Forelimb muscle (tissue), 1 donor: ENCODE results near the gene RBBP4. TPM values are rescaled to one million over a fixed set of nuclear protein-coding genes. Genes with fewer than 3 reads are reported as not detected.
"Not testable (repeated sequence)": the region's sequence is repeated elsewhere in the genome, so short reads cannot be mapped to it uniquely, and the experiment has no call there.

Experiments
- DNase-seq: peaks from one replicate; pipeline ENCODE4 v3.0.0-alpha.2; 2013; ENCODE audit warnings: low read depth
- polyA plus RNA-seq: library from polyadenylated mRNA; unstranded; fragments of 120-200 nt; gene quantifications from one replicate; pipeline ENCODE4 v1.2.1, GENCODE V29; 2013; ENCODE audit not compliant: insufficient read length

Gene RBBP4
- polyA plus RNA-seq, 1 donor: 141 TPM

DNA sequence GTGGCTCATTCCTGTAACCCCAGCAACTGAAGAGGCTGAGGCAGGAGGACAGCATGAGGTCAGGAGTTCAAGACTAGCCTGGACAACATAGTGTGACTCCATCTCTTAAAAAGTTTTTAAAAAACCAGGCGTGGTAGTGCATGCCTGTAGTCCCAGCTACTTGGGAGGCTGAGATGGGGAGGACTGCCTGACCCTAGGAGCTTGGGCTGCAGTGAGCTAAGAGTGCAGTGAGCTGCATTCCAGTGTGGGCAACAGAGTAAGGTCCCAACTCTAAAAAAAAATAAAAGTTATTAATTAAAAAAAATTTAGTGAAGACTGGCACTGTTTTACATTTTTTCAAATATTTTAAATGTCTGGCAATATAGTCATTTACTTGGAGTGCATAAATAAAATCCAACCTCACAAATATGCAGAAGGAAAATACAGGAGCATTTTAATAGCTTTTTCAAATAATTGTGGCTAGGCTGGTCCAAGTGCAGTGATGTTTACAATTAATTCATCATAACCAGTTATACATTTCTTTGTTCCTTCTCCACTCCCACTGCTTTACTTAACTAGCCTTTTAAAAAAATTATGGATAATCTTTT, 11.4 kb upstream of the RBBP4 start:
- DNase-seq: no peak

GRCh38 chr1:32642292-32642827, 8.6 kb upstream of the RBBP4 start:
- DNase-seq: not testable (repeated sequence)

GRCh38 chr1:32644426-32644825, 6.6 kb upstream of the RBBP4 start:
- no peak for DNase-seq

DNA sequence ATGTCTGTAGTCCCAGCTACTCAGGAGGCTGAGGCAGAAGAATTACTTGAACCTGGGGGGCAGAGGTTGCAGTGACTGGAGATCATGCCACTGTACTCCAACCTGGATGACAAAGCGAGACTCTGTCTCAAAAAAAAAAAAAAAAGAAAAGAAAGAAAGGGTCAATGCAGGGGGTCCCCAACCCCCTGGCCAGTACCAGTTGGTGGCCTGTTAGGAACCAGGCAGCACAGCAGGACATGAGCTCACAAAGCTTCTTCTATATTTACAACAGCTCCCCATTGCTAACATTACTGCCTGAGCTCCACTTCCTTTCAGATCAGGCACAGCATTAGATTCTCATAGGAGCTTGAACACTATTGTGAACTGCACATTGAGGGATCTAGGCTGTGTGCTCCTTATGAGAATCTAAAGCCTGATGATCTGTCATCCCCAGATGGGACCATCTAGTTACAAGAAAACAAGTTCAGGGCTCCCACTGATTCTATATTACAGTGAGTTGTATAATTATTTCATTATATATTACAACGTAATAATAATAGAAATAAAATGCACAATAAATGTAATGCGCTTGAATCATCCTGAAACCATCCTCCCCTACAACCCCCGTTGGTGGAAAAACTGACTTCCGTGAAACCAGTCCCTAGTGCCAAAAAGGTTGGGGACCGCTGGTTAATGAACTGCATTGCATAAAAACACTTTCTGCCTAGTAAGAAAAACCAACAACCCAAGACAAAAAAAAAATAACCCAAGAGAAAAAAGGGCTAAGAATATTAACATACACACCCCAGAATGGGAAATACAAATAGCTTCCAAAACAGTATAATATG, 3.5 kb upstream of the RBBP4 start:
- no peak for DNase-seq

GRCh38 chr1:32650248-32650751, 708 bp upstream of the RBBP4 start, which contains the start of gene ZBTB8OS:
Gene ZBTB8OS (minus strand): TSS chr1:32650550. CDS start chr1:32650529, 21 bp downstream.
- DNase-seq: peak; percentile 92

DNA sequence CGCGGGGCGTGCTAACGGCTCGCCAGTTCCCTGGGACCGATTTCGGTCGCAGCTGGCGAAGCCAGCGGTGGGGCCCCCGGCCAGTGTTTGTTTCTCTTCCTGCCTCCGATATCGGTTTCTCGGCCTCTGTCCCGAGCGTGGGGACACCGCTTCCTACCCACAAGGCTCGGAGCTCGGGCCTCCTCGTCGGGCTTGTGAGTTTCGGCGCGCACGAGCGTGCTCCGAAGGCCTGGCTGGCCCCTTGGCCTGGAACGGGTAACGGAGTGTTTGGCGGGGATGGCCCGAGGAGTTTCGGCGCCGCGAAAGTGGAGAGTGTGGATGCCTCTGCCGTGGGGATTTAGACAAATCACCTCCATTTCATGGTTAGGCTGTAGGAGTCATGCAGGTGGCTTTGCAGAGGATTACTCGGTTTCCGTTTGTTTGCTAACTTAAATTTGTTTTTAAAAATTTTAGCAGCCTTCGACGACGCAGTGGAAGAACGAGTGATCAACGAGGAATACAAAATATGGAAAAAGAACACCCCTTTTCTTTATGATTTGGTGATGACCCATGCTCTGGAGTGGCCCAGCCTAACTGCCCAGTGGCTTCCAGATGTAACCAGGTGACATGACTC, 559 bp downstream of the RBBP4 start:
- DNase-seq: peak; percentile 4

DNA sequence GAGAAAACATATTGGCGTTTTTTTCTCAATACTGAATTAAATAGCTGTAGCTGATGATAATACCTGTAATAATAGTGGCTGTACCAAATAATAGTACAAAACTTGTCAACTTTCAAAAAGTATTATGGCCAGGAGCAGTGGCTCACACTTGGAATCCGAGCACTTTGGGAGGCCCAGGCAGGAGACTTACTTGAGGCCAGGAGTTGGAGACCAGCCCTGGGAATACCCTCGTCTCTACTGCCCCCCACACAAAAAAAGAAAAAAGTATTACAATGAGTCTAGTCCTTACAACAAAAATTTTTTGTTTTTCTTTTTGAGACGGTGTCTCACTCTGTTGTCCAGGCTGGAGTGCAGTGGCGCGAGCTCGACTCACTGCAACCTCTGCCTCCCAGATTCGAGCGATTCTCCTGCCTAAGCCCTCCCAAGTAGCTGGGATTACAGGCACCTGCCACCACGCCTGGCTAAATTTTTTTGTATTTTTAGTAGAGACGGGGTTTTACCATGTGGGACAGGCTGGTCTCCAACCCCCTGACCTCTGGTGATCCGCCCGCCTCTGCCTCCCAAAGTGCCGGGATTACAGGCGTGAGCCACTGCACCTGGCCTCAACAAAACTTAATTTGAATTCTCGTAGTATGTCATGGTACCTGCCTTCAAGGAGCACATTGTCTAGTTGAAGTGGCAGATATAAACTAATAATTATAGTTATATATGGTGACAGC, 1.4 kb downstream of the RBBP4 start:
- DNase-seq: no peak

DNA sequence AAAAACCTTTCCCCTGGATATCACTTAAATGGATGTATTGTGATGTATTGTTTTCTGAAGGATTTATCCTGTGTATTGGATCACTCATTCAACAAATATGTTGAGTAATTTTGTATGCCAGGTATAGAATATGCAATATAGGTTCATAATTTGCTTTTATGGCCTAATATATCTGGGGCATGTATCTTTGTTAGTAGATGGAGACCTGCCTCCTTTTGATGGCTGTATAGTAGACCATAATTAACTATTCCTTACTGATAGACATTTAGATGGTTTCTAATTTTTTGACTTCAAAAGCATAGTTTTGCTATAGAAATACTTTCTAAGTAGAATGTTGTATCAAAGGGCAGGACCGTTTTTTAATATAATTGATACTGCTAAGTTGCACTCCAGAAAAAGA, 8.6 kb downstream of the RBBP4 start:
- DNase-seq: no peak

- DNase-seq: no peak
These were observed 14.9 kb downstream of the RBBP4 start for GRCh38 chr1:32665915-32666314.

- no peak for DNase-seq
These were observed 16.0 kb downstream of the RBBP4 start for GRCh38 chr1:32666901-32667566.

DNA sequence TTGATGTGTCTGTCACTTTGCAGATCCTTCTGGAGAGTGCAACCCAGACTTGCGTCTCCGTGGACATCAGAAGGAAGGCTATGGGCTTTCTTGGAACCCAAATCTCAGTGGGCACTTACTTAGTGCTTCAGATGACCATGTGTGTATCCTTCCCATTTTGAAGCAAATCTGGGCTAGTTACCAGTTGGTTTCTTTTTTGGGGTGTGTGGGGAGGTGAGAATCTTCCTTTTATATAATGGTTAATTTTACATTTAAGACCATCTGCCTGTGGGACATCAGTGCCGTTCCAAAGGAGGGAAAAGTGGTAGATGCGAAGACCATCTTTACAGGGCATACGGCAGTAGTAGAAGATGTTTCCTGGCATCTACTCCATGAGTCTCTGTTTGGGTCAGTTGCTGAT, 17.7 kb downstream of the RBBP4 start:
- not testable (repeated sequence) for DNase-seq

- DNase-seq: no peak
These were observed 25.9 kb downstream of the RBBP4 start for GRCh38 chr1:32676945-32677344.

GRCh38 chr1:32679993-32680392, 29.0 kb downstream of the RBBP4 start:
- not testable (repeated sequence) for DNase-seq

DNA sequence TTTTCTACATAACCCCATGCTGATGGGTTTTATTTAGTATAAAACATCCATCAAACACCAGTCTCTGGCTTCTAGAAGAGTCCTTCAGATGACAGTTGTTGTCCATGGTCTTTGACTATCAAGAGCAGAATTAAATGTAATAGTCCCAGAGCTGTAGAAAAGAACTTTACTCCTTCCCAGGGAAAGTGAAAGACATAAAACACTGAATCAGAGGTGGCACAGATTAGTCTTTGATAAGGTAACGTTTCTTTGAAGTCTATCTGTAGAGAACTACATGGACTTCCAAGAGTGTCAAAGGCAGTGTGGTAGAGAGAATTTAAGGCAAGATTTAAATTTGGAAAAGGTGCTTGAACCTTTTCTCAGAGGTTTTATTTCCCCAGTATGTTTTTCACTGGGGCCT, 29.6 kb downstream of the RBBP4 start:
- DNase-seq: no peak

- no peak for DNase-seq
These were observed 30.5 kb downstream of the RBBP4 start for GRCh38 chr1:32681509-32681908.

GRCh38 chr1:32681999-32682398, 31.0 kb downstream of the RBBP4 start:
- DNase-seq: no peak

GRCh38 chr1:32683397-32683796, 32.4 kb downstream of the RBBP4 start:
- DNase-seq: no peak

GRCh38 chr1:32684167-32684811, 33.3 kb downstream of the RBBP4 start:
- peak; percentile 39 for DNase-seq

DNA sequence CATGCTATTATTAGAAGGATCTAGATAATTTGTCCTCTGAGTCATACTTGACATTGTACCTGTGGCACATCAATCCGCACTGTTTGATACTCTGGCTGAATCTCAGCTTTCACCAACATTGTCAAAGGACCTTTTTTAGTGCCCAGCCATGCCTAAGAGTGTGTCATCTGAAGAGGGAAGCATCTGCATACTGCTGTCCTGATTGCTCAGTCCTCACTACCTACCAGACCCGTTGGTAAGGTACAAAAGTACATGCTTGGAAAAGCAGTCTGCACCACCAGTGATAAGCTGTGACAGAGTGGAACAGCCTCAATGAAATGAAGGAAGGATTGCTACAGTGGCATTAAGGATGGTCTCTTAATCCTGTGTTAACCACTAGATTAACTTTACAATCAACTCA, 34.5 kb downstream of the RBBP4 start:
- DNase-seq: no peak

DNA sequence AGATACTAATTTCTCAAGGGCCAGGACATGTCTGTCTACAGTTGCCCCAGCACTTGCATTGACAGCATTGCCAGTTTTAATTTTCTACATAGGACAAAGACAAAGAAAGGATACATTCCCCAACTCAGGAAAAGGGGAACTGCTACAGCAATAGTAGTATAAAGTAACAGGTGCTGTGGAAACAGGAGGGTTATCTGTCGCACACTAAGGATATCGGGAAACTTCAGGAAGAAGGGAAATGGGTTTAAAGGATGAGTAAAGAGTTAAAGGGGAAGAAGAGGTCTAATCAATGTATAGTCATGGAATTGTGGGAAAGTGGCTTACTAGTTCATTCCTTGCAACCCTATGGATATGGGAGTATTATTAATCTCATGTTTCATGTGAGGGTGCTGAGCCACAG, 35.4 kb downstream of the RBBP4 start:
- no peak for DNase-seq
